HG03108 (cell line): Measurements from ENCODE around the gene RPL35A.
"Not testable (repeated sequence)": the region's sequence is repeated elsewhere in the genome, so short reads cannot be mapped to it uniquely, and the experiment has no call there.

Experiments
- ATAC-seq: cut with Tn5 transposase; IDR thresholded peaks from one replicate; pipeline ENCODE4 v1.9.1; 2021; ENCODE audit warnings: moderate library complexity; ENCODE audit not compliant: unreplicated experiment

RPL35A gene

GRCh38 chr3:197949778-197950676, at the start of gene RPL35A:
TSS of gene RPL35A (plus strand) at chr3:197950190. CDS start at chr3:197950968, 778 bp downstream.
- peak; percentile 80 for ATAC-seq

- no peak for ATAC-seq
Observed at GRCh38 chr3:197901626-197902025, 48.4 kb upstream of the RPL35A start.

- peak; percentile 61 for ATAC-seq
Observed at GRCh38 chr3:197906023-197906849, 43.8 kb upstream of the RPL35A start.

DNA sequence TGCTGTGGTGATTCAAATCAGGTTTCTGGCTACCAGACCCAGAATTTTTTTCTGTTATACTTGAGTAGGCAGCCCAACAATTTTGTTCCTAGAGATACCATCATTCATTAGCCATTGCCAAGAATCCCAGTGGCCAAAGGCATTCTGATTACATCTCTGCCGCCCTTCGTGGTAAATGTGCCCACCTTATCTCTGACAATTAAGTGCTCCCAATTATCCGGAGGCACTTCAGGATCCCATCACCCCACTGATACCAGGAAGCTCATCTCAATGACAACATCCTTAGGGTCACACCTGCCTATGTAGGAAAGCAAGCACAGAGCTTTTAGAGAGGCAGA, 43.2 kb upstream of the RPL35A start:
- ATAC-seq, result no peak

- ATAC-seq, result no peak
Observed at GRCh38 chr3:197907196-197907595, 42.8 kb upstream of the RPL35A start.

- ATAC-seq, result not testable (repeated sequence)
Observed at GRCh38 chr3:197908550-197908949, 41.4 kb upstream of the RPL35A start.

DNA sequence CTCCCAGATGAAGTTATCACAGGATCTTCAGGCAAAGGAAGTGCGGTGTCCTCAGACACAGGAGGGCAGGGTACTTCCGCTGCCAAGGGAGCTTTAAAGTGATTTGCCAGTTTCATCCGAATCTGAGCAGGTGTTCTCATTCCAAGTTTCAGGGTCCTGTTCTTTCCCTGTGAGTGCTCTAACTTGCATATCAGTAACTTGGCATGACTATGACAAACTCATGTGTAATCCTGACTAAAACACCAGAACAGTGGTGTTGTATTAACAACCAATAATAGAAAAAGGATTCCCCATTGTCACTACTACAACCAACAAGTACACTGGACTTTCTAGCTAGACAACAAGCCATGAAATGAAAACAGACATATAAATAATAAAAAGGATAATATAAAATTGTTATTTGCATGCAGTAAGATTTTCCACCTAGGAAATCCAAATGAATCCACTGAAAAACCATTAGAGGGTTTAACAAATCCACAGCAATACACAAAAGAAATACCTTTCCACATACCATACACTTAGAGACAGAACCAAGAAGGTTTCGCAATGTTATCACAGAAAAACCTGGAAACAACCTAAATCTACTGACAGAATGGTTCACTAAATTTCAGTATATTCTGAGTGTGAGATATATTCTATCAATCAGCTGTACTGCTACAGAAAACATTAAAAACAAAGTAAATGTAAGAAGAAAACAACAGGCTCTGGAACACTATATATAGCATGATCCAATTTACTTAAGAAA, 40.9 kb upstream of the RPL35A start:
- ATAC-seq, result no peak

DNA sequence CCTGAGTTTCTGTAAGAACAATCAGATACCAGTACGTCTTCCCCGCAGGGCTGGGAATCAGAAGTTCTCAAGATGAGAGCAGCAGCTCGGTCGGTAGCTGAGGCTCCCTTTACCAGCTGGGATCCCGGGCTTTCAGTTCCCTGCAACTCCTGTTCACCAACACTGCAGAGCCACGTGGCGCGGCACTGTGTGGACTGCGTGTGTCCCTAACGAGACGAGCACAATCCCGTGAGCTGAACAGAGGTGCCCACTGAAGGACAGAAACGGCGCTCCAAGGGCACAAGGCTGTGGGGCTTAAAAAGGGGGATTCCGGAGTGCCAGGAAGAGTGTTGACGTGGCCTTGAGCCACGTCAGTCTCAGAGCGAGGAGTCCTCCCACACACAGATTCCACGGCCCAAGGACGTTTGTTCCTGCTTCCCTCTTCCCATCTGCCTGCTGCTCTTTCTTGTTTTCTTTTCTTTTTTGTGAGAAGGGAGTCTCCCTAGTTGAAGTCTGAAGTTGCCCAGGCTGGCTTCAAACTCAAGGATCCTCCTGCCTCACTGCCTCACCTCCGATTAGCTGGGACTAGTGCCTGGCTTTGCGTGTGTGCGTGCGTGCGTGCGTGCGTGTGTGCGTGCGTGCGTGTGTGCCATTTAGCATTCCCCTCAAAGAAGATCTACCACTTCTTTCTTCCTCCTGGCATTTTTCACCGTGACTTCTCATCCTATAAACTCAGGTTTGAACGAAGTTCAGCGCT, 37.1 kb upstream of the RPL35A start:
- ATAC-seq, result no peak

- no peak for ATAC-seq
Observed at GRCh38 chr3:197913641-197914380, 36.2 kb upstream of the RPL35A start.

- not testable (repeated sequence) for ATAC-seq
Observed at GRCh38 chr3:197921429-197922275, 28.3 kb upstream of the RPL35A start.

- ATAC-seq, result no peak
Observed at GRCh38 chr3:197926418-197926817, 23.6 kb upstream of the RPL35A start.

GRCh38 chr3:197927578-197927977, 22.4 kb upstream of the RPL35A start:
- ATAC-seq, result not testable (repeated sequence)

GRCh38 chr3:197936819-197937384, 13.1 kb upstream of the RPL35A start:
- no peak for ATAC-seq

- ATAC-seq, result no peak
Observed at GRCh38 chr3:197940745-197941384, 9.1 kb upstream of the RPL35A start.

DNA sequence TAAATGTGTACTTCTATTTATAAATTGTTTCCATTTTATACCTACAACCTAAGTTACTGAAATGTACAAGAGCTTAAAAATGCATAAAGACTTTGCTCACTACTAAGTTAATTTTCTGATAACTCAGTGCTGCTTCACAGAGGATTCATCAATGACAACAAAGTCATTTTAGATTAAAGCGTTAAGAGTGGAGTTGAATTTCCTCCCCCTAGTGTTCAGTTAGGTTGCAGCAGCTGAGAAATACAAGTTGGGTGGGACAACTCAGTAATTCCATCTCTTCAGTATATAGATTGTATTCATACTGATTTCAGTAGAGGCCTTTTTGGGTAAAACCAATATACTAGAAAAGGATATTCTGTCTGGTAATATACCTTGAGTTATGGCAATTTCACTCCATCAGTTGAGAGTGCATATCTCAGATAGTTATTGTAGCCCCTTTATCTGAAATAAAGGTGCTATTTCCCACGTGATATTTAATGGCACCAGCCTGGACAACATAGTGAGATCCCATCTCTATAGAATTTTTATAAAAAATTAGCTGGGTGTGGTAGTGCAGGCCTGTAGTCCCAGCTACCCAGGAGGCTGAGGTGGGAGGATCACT, 6.9 kb upstream of the RPL35A start:
- ATAC-seq, result no peak

DNA sequence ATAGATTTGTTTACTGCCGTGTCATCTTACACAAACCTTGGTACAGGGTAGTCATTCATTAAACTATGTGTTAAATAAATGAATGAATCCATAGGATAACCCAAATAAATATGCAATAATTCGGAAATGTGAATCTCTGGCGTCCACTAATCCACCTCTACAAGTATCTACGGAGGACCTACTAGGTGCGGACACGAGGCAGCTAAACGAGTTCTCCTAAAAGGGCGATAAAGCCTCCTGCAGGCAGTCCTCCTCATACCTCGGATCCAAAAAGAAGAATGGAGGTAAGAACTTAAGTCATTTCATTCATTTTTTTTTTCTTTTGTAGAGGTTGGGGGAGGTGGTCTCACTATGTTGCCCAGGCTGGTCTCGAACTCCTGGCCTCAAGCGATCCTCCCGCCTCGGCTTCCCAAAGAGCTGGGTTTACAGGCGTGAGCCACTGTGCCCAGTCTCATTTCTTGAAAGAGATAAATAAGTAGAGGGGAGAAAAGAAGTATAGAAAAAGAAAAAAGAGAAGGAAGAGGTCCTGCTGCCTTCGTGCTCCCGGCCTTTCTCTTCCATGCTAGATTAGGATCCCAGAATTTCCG, 706 bp upstream of the RPL35A start:
- ATAC-seq, result no peak

DNA sequence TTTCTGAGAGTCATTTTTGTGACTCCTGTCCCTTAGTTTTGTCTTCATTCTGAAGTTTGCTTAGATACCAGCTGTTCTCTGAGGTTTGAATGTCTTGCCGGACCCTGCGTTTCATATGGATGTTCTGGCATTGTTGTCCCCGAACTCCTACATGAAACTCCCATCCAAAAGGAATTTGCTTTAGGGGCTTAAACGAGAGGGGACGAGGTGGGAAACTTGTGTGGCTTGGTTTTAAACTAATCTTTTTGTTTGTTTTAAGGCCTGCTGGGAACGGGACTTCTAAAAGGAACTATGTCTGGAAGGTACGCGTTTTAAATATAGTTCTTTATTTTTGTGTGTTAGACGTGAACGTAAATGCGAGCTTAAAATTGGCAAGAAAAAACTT, 679 bp downstream of the RPL35A start:
- no peak for ATAC-seq
